PC-9 (cell line): ENCODE data around the gene EYS.

ENCODE experiments used
- CTCF ChIP-seq: fragments of 200-600 bp; sonication (generic); conservative IDR thresholded peaks from 2 replicates; pipeline ENCODE4 v1.6.1; 2017; ENCODE audit warnings: mixed run types, antibody characterized with exemption, mild to moderate bottlenecking, moderate library complexity
- EZH2 ChIP-seq: fragments of 200-600 bp; sonication (generic); IDR thresholded peaks from 2 replicates; pipeline ENCODE4 v1.8.0; 2017; ENCODE audit warnings: antibody characterized with exemption, low read depth

GRCh38 chr6:64703922-64704321 is 1003.1 kb downstream of the EYS start:
- no peak for TF ChIP-seq CTCF
- no peak for TF ChIP-seq EZH2
